ENCODE results near the gene POLG2.

GRCh38 chr17:64503821-64504768 lies 7.2 kb upstream of the POLG2 start:
- TF ChIP-seq CTCF (conservative IDR thresholded peaks at IDR 0.05; ENCODE audit: low read length) (no peak), EZH2phosphoT487 (IDR thresholded peaks at IDR 0.05; ENCODE audit: borderline replicate concordance, low read depth, low read length) (no peak)

Data from OCI-LY7 (cell line).